ENCODE results near the gene LBHD1. TPM values are rescaled to one million over a fixed set of nuclear protein-coding genes. Genes with fewer than 3 reads are reported as not detected.
A peak's percentile ranks its signal among the peaks of the same experiment; 100 is the strongest.

The LBHD1 gene
- total and polyA plus RNA-seq, 2 of the 4 experiments (the other 2 are of a cell fraction) = 1.6 to 4.0 TPM

GRCh38 chr11:62645671-62645945, 26.5 kb downstream of the LBHD1 start:
- H2AFZ ChIP-seq (replicated peaks; ENCODE audit: low read length, poor library complexity) = peak overlapping the region; percentile 69
- WGBS, 2 experiments (ENCODE audit: extremely low coverage in 2 of 2, insufficient read length in 1 of 2) = 28% methylated on average over 4 of the region's 11 CpGs; no CpG with 5 or more reads in 1 of the 2 experiments
- no peaks in the 10 kb centered on the region for H3K9me3 ChIP-seq (ENCODE audit: control insufficient read depth, insufficient read depth, low read length)
- peak overlapping the region; percentile 95 for H3K4me2 ChIP-seq (ENCODE audit: low read depth, low read length)
- CTCF ChIA-PET = no interaction called here
- peak overlapping the region; percentile 95 for H3K23ac ChIP-seq (ENCODE audit: low read depth, low read length)
- peak overlapping the region; percentile 88 for H4K91ac ChIP-seq (ENCODE audit: insufficient read depth, low read depth, low read length)
- H3K4me3 ChIP-seq (ENCODE audit: insufficient read depth, low read depth, low read length) = peak overlapping the region; percentile 72
- ATAC-seq (ENCODE audit: low read depth) (no peak; the same call in 1 of the 2 replicates), DNase-seq (no peak)
- peak overlapping the region; percentile 93 for H3K4ac ChIP-seq (ENCODE audit: low read depth, low read length)
- H3K9ac ChIP-seq (ENCODE audit: low read depth, low read length) = peak overlapping the region; percentile 99
- POLR2A ChIA-PET (ENCODE audit: unreplicated experiment) = no interaction called here
- H4K8ac ChIP-seq (ENCODE audit: low read depth in 2 of 2, low read length in 2 of 2) = peak overlapping the region; percentile 32 to 76
- peak overlapping the region; percentile 62 for H2BK5ac ChIP-seq (ENCODE audit: low read depth, low read length, poor library complexity, severe bottlenecking)
- no peak overlapping the region; the same call in 1 of the 2 replicates for H3K18ac ChIP-seq (ENCODE audit: low read depth, low read length)
- peak overlapping the region; percentile 91 for H3K56ac ChIP-seq (ENCODE audit: extremely low read depth, insufficient read depth, low read length)
- H2AK9ac ChIP-seq (replicated peaks; ENCODE audit: low read depth, low read length, poor library complexity) = peak overlapping the region; percentile 98
- H3K27ac ChIP-seq (ENCODE audit: insufficient read depth, low read length) = peak overlapping the region; percentile 86
- peaks cover 17% of the 10 kb centered on the region for H4K20me1 ChIP-seq (ENCODE audit: insufficient read depth, low read length)
- no TSS peak for BruUV-seq (replicated peaks)
- dilution Hi-C loops (cut with HindIII; ENCODE audit: low sequenced_read_pairs, unreplicated experiment) (no loop called here), intact Hi-C loops (cut with micrococcal nuclease) (no loop called here), in situ Hi-C loops (cut with MboI; ENCODE audit: low sequenced_read_pairs) (no loop called here)
- peaks cover 39% of the 10 kb centered on the region for H3K36me3 ChIP-seq (ENCODE audit: control insufficient read depth, insufficient read depth, low read length)
- peak overlapping the region; percentile 97 for H3K14ac ChIP-seq (replicated peaks; ENCODE audit: low read depth, low read length)
- H4K5ac ChIP-seq (ENCODE audit: low read depth, low read length) = peak overlapping the region; percentile 1; the same call in 1 of the 2 replicates
- no peak overlapping the region for H2BK15ac ChIP-seq (ENCODE audit: low read depth, low read length)
- H2BK120ac ChIP-seq (ENCODE audit: low read depth, low read length) = peak overlapping the region; percentile 68
- H3K9me1 ChIP-seq (ENCODE audit: insufficient read depth, low read length) = peaks cover 7% of the 10 kb centered on the region; the same call in 1 of the 2 replicates
- H2BK20ac ChIP-seq (ENCODE audit: low read depth, low read length) = no peak overlapping the region
- no peaks in the 10 kb centered on the region for H3K27me3 ChIP-seq (ENCODE audit: control insufficient read depth, insufficient read depth, low read length)
- peaks cover 0 to 51% of the 10 kb centered on the region in 2 experiments; a peak in 3 of 4 replicates for H3K79me1 ChIP-seq (ENCODE audit: low read depth in 1 of 2, low read length in 2 of 2)
- peak overlapping the region; percentile 96 for H2AK5ac ChIP-seq (ENCODE audit: low read depth, low read length)
- no peak for TF ChIP-seq MXI1 (IDR thresholded peaks at IDR 0.05; ENCODE audit: borderline replicate concordance, low read depth, low read length)
- no peak for TF ChIP-seq BHLHE40 (IDR thresholded peaks at IDR 0.05; ENCODE audit: low read depth, low read length)
- TF ChIP-seq MAFK (IDR thresholded peaks at IDR 0.05; ENCODE audit: low read depth, low read length) = no peak
- TF ChIP-seq FOS (IDR thresholded peaks at IDR 0.05; ENCODE audit: low read depth, low read length) = no peak
- TF ChIP-seq RAD21 (IDR thresholded peaks at IDR 0.05; ENCODE audit: low read length) = no peak
- TF ChIP-seq CHD1 (IDR thresholded peaks at IDR 0.05; ENCODE audit: low read depth, low read length) = no peak
- no peak for TF ChIP-seq RFX5 (IDR thresholded peaks at IDR 0.05; ENCODE audit: low read depth, low read length)
- no peak for TF ChIP-seq CEBPB (IDR thresholded peaks at IDR 0.05; ENCODE audit: low read depth, low read length)
- TF ChIP-seq ELK1 (IDR thresholded peaks at IDR 0.05; ENCODE audit: borderline replicate concordance, low read depth, low read length) = no peak
- no peak for TF ChIP-seq CTCF (conservative IDR thresholded peaks at IDR 0.05; ENCODE audit: low read depth, low read length)
- no peak for TF ChIP-seq POLR2A (IDR thresholded peaks at IDR 0.05; ENCODE audit: low read depth, low read length)
- peaks cover 6% of the 10 kb centered on the region; the same call in 1 of the 2 replicates for H3K4me1 ChIP-seq (ENCODE audit: control insufficient read depth, insufficient read depth, low read length)
